GM12801 (cell line): ENCODE data around the gene ZFYVE19.

Experiments
- TF ChIP-seq, protein P1 (sequence below): IDR thresholded peaks from one replicate; pipeline ENCODE4 v1.5.1; 2011; ENCODE audit warnings: control low read depth; ENCODE audit not compliant: insufficient read length; ENCODE audit errors: extremely low read depth

ZFYVE19 gene

DNA sequence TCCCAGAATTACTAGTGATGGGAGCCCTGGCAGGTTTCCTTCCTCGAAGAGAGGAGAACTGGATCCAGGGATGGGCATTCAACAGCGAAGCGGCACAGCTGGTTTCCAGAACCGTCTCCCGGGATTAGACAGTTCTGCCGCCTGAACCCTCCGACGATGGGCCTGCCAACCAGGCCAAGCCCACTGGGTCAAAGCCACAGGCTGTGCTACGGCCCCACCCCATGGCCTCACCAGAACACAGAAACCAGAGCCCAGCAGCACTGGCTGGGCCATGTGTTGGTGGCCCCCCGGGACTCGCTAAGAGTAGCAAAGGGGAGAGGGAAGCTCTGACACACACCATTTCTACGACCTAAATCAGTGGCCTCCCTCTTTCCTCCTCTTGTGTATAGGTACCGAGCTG, 34.9 kb upstream of the ZFYVE19 start:
- TF ChIP-seq, protein P1, sequence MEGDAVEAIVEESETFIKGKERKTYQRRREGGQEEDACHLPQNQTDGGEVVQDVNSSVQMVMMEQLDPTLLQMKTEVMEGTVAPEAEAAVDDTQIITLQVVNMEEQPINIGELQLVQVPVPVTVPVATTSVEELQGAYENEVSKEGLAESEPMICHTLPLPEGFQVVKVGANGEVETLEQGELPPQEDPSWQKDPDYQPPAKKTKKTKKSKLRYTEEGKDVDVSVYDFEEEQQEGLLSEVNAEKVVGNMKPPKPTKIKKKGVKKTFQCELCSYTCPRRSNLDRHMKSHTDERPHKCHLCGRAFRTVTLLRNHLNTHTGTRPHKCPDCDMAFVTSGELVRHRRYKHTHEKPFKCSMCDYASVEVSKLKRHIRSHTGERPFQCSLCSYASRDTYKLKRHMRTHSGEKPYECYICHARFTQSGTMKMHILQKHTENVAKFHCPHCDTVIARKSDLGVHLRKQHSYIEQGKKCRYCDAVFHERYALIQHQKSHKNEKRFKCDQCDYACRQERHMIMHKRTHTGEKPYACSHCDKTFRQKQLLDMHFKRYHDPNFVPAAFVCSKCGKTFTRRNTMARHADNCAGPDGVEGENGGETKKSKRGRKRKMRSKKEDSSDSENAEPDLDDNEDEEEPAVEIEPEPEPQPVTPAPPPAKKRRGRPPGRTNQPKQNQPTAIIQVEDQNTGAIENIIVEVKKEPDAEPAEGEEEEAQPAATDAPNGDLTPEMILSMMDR = no peak

DNA sequence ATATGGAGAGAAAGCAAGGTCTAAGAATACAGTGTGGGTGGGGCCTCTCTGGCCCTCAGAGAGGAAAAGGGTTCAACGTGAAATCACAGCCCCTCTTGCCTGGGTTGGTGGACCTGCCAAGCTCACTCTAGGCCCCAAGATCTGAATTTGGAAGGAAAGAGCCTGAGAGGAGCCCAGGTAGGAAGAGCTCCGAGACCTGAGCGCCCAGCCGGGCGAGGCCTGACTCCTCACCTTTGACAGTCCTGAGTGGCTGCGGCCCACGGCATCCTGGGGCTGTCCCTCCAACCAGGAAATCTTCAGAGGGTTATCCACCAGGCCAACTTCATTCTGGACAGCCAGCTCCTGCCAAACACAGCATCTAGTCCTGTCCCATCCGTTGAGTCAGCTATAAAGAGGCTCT, 33.4 kb upstream of the ZFYVE19 start:
- TF ChIP-seq, protein P1 = no peak

DNA sequence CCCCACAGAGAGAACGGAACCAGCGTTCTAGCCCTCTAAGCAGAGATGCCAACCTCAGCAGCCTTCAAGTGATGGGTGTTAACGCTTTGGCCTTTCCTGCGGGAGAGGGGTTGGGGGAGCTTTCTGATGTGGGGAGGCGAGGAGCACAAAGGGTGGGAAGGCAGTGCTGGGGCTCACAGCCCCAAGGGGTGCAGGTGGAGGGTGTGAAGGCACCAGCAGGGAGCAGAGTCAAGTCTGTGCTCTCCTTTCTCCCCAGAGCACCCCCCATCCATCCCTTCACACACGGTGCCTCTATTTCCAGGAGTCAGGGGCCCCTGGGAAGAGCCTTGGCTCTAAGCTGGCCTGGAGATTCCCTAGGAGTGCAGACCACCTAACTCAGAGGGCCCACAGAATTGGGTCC, 33.0 kb upstream of the ZFYVE19 start:
- TF ChIP-seq, protein P1 = no peak

DNA sequence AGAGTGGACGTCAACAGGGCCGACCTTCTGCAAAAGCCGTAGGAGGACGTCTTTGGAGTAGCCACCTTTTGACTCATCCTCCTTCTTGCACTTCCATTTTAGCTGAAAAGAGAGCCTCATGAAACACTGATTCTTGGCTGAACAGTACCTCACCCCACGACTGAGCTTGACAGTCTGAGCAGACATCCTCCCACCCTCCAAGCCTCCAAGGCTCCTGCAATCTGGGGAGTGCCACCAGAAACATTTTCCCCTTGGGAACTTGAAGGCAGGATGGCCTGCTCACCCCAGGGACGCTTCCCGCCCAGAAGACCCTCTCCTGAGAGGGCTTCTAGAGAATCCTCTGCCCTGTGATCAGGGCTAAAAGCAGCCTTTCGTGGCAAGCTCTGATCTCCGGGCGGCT, 31.9 kb upstream of the ZFYVE19 start:
- TF ChIP-seq, protein P1 = no peak

DNA sequence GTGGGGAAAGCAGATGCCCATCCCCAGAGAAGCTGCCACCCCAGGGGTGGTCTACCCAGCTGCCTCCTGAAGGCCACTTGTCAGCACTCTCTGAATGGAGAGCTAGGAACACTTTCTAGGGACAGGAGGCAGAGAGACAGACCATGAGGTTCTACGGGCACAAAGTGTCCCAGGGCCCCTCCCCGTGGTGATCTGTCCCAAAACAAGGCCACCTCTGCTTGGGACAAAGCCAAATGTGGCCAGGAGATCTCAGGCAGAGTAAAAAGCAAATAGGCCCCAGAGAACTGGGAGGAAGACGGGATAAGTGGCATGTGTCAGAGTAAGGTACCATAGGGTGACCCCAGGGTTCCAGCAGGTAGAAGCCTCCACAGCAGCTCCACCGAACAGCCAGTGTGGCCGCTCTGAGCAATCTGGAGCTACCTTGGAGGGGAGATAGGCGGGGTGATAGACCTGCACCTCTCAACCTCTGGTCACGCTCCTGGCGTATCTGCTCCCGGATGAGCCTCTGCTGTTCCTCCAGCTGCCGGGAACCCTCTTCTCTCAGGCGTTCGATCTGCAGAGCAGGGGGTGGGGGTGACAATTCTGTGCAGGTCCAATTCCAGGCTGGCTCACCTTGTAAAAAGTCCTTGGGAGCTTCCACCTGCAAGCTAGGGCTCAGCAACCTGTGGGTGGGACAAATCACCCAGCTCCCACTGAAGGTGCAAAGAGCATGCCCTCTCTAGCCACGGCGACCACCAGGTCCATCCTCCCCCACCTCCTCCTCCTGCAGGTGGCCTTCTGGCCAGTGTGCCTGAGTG, 31.0 kb upstream of the ZFYVE19 start:
- TF ChIP-seq, protein P1 = no peak

DNA sequence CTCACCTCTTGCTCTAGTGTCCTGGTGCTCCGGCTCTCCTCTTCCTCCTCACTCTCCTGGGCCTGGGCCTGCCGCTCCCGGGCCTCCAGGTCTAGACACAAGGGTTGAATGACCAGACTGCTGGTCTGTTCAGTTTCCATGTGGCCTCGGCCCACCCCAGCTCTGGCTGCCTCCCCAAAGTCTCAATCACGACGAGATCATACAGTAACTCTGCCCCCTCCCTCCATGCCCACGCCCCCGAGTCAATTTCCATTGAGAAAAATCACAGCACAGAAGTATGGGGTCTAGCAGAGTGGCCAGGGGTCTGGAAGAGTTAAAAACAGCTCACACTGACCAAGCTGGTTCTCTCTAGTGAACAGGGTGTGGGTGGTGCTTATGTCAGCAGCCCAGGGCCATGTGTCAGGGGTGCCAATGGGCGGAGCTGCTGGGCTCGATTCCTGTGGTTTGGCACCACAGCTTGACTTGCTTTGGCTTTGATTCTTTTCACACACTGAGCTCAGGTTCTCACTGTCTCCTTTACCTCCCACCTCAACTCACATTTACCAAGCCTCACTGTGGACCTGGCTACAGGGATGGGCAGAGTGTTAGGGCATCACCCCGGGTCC, 30.2 kb upstream of the ZFYVE19 start:
- TF ChIP-seq, protein P1 = no peak

DNA sequence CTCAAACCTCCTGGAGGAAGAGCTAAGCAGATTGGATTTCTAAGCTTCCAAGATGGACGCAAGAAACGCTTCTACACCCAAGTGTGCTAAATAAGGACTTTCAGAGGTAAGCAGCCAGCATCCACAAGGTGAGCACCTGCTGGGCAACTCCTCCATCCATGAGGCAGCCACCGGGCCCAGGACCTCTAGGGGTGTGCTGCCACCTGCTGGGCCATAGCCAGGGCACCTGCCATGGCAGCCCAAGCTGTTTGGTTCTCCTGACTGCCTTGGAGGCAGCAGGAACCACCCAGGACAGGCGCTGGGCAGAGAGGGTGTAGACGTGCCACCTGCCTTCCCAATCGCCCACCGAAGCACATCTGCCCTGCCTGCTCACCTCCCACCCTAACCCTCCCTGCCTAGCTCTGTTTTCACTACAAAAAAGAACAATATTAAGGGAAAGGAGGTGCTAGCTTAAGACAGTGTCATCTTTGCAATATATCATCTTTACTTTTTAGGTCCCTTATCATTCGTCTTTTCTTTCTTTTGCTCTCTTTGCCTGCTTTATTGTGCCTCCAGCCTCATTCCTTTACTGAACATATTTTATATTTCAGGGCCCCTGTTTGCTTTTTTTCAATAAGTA, 24.2 kb upstream of the ZFYVE19 start:
- TF ChIP-seq, protein P1 = peak; percentile 58
